CD14-positive monocyte (primary cell): ENCODE measurements around the gene HNRNPAB. TPM values are rescaled to one million over a fixed set of nuclear protein-coding genes. Genes with fewer than 3 reads are reported as not detected.

Experiments
- DNase-seq, 3 donors: peaks; one replicate each; pipeline ENCODE4 v3.0.0-alpha.2; 2011 to 2022
- H2AFZ ChIP-seq: 2 replicates; pipeline ENCODE4 v1.6.0; 2012; ENCODE audit warnings: mild to moderate bottlenecking, low read depth, low read length, inconsistent platforms; ENCODE audit not compliant: insufficient read depth, poor library complexity, severe bottlenecking
- H3K27ac ChIP-seq, 2 donors: 1 replicate in 1 of 2; 2 replicates in 1 of 2; pipeline ENCODE4 v1.5.1; 2012 to 2013; ENCODE audit warnings: low read length in 2 of 2, control low read depth in 1 of 2, inconsistent platforms in 1 of 2, low read depth in 1 of 2, mild to moderate bottlenecking in 1 of 2
- H3K27me3 ChIP-seq, 2 donors: one replicate each; pipeline versions ENCODE4 v1.6.0 to v1.6.1; 2011 to 2013; ENCODE audit warnings: low read length in 2 of 2; ENCODE audit not compliant: control insufficient read depth in 2 of 2, insufficient read depth in 2 of 2
- H3K36me3 ChIP-seq, 2 donors: replicated peaks in 1 of 2; 1 replicate in 1 of 2; 2 replicates in 1 of 2; pipeline versions ENCODE4 v1.5.1 to v1.6.1; 2012 to 2013; ENCODE audit warnings: low read length in 2 of 2, control low read depth in 1 of 2, inconsistent platforms in 1 of 2, mild to moderate bottlenecking in 1 of 2; ENCODE audit not compliant: insufficient read depth in 2 of 2, control insufficient read depth in 1 of 2
- H3K4me1 ChIP-seq, 2 donors: 1 replicate in 1 of 2; 2 replicates in 1 of 2; pipeline versions ENCODE4 v1.5.1 to v1.6.1; 2012 to 2013; ENCODE audit warnings: low read length in 2 of 2, control low read depth in 1 of 2, inconsistent platforms in 1 of 2, mild to moderate bottlenecking in 1 of 2, moderate library complexity in 1 of 2; ENCODE audit not compliant: insufficient read depth in 2 of 2, control insufficient read depth in 1 of 2
- H3K4me2 ChIP-seq: replicated peaks from 2 replicates; pipeline ENCODE3; 2012; ENCODE audit warnings: low read length, moderate library complexity, mild to moderate bottlenecking; ENCODE audit not compliant: poor library complexity, severe bottlenecking; ENCODE audit errors: extremely low read depth
- H3K4me3 ChIP-seq, 3 experiments: fragments of 200-600 bp in 1 of 3; sonication (generic) in 1 of 3; replicated peaks in 1 of 3; 1 replicate in 2 of 3; 2 replicates in 1 of 3; pipeline ENCODE4 v1.5.1; 2011 to 2013; ENCODE audit warnings: low read length in 3 of 3, mild to moderate bottlenecking in 3 of 3, control low read depth in 2 of 3, low read depth in 2 of 3, inconsistent platforms in 1 of 3, moderate library complexity in 1 of 3
- H3K79me2 ChIP-seq: 2 replicates; pipeline ENCODE4 v1.6.0; 2012; ENCODE audit warnings: mild to moderate bottlenecking, control low read depth, inconsistent platforms, low read length, moderate library complexity; ENCODE audit not compliant: insufficient read depth
- H3K9ac ChIP-seq: 2 replicates; pipeline ENCODE4 v1.6.0; 2017; ENCODE audit warnings: low read length, mild to moderate bottlenecking; ENCODE audit not compliant: insufficient read depth, poor library complexity, severe bottlenecking
- H3K9me3 ChIP-seq, 2 donors: replicated peaks in 1 of 2; 1 replicate in 1 of 2; 2 replicates in 1 of 2; pipeline versions ENCODE4 v1.5.1 to v1.6.1; 2012 to 2013; ENCODE audit warnings: low read length in 2 of 2, control low read depth in 1 of 2; ENCODE audit not compliant: control insufficient read depth in 1 of 2, insufficient read depth in 1 of 2
- H4K20me1 ChIP-seq: 2 replicates; pipeline ENCODE4 v1.6.0; 2012; ENCODE audit warnings: mild to moderate bottlenecking, low read length, control low read depth, moderate library complexity; ENCODE audit not compliant: insufficient read depth
- H3K27ac Mint-ChIP-seq, 7 donors: one replicate each; pipeline ENCODE4 v1.8.0; 2020; ENCODE audit warnings: mild to moderate bottlenecking in 7 of 7, mixed read lengths in 7 of 7, moderate library complexity in 6 of 7, inconsistent platforms in 2 of 7
- H3K27me3 Mint-ChIP-seq, 3 donors: one replicate each; pipeline ENCODE4 v1.8.0; 2021 to 2022; ENCODE audit warnings: low read depth in 3 of 3, mild to moderate bottlenecking in 3 of 3, mixed read lengths in 3 of 3, moderate library complexity in 3 of 3, inconsistent platforms in 1 of 3
- H3K36me3 Mint-ChIP-seq, 2 donors: one replicate each; pipeline ENCODE4 v1.8.0; 2020; ENCODE audit warnings: mixed read lengths in 2 of 2, inconsistent platforms in 1 of 2, mild to moderate bottlenecking in 1 of 2
- H3K4me1 Mint-ChIP-seq: one replicate; pipeline ENCODE4 v1.8.0; 2020; ENCODE audit warnings: mild to moderate bottlenecking, mixed read lengths
- H3K4me3 Mint-ChIP-seq, 2 donors: one replicate each; pipeline ENCODE4 v1.8.0; 2020; ENCODE audit warnings: mild to moderate bottlenecking in 2 of 2, mixed read lengths in 2 of 2, moderate library complexity in 1 of 2
- H3K9me3 Mint-ChIP-seq, 7 donors: one replicate each; pipeline ENCODE4 v1.8.0; 2020 to 2022; ENCODE audit warnings: mixed read lengths in 7 of 7, mild to moderate bottlenecking in 6 of 7, moderate library complexity in 6 of 7, inconsistent platforms in 2 of 7
- WGBS: methylation state at CpG from one replicate; pipeline ENCODE4 v1.1.5; 2013; ENCODE audit warnings: missing lambda C conversion rate; ENCODE audit not compliant: insufficient coverage; 5-methylcytosine and 5-hydroxymethylcytosine counted together
- intact Hi-C, 2 donors: fragments of 100-400 bp; cut with micrococcal nuclease; formaldehyde crosslinking; loops; one replicate each; pipeline versions ENCODE4 v1.15.0 to v1.15.1; 2023
- polyA plus RNA-seq, 3 donors: library from polyadenylated mRNA; depleted of rRNA in 1 of 3; unstranded in 2 of 3; stranded (reverse) in 1 of 3; fragments of 300-500 nt in 2 of 3; fragments of >200 nt in 1 of 3; fragmentation: Illumina TruSeq in 2 of 3; gene quantifications; 1 replicate in 2 of 3; 2 replicates in 1 of 3; pipeline ENCODE4 v1.2.3, GENCODE V29; 2012 to 2021
- TF ChIP-seq, protein P1 (sequence below): fragments of 200-600 bp; IDR thresholded peaks from one replicate; pipeline ENCODE4 v1.8.0; 2022; ENCODE audit warnings: antibody characterized with exemption, mild to moderate bottlenecking

Gene HNRNPAB
- polyA plus RNA-seq, 3 donors, result 44.8 to 59.4 (median 54.2) TPM

DNA sequence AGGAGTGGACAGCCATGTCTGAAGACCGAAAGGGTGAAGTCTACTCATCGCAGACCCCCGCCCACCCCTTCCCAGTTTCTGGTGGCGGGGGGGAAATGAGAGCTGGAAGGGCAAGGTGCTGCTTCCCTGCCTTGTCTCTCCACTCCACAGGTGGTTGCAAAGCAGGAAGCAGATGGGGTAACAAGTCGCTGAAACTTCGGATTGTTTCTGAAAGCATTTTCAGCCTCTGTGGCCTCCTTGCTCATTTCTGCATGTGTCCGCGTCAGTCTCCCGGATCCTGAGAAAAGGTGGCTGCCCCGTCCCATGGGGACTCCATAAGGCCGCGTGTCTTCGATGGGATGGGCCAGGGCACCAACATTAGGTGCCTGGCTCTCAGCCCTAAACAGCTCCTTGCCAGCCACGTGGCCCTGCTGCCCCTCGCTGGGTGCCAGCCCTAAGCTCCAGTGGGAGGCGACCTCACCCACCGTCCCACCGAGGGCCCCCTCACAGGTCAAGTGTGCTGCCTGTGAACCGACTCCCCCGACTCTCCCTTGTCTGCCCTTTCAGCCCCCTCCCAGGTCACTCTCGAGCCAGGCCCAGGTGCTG is 27.3 kb downstream of the HNRNPAB start:
- WGBS, result 26% methylated on average over 17 of the region's 21 CpGs
- TF ChIP-seq, protein P1, sequence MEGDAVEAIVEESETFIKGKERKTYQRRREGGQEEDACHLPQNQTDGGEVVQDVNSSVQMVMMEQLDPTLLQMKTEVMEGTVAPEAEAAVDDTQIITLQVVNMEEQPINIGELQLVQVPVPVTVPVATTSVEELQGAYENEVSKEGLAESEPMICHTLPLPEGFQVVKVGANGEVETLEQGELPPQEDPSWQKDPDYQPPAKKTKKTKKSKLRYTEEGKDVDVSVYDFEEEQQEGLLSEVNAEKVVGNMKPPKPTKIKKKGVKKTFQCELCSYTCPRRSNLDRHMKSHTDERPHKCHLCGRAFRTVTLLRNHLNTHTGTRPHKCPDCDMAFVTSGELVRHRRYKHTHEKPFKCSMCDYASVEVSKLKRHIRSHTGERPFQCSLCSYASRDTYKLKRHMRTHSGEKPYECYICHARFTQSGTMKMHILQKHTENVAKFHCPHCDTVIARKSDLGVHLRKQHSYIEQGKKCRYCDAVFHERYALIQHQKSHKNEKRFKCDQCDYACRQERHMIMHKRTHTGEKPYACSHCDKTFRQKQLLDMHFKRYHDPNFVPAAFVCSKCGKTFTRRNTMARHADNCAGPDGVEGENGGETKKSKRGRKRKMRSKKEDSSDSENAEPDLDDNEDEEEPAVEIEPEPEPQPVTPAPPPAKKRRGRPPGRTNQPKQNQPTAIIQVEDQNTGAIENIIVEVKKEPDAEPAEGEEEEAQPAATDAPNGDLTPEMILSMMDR, result no peak
- Mint-ChIP-seq H3K4me1 (peaks cover 54% of the 10 kb centered on the region), H3K36me3 (peaks cover 45 to 48% of the 10 kb centered on the region in 2 donors), H3K27ac (peak overlapping the region; percentile 80 to 91 (median 87)), H3K9me3 (peaks cover 0 to 2% (median 0%) of the 10 kb centered on the region in 7 donors), H3K4me3 (peak overlapping the region; percentile 85 to 91), H3K27me3 (no peaks in the 10 kb centered on the region)
- peaks cover 54% of the 10 kb centered on the region for H4K20me1 ChIP-seq
- H3K27me3 ChIP-seq, result no peaks in the 10 kb centered on the region
- peaks cover 39 to 58% of the 10 kb centered on the region in 2 donors for H3K4me1 ChIP-seq
- H3K36me3 ChIP-seq, result peaks cover 35 to 47% of the 10 kb centered on the region in 2 donors
- H3K9ac ChIP-seq, result peak overlapping the region; percentile 93
- H3K79me2 ChIP-seq, result peaks cover 42% of the 10 kb centered on the region
- H2AFZ ChIP-seq, result peak overlapping the region; percentile 94
- no peaks in the 10 kb centered on the region for H3K9me3 ChIP-seq
- peak overlapping the region; percentile 92 for H3K4me2 ChIP-seq
- H3K4me3 ChIP-seq, result peak overlapping the region; percentile 73 to 88 (median 74)
- peak overlapping the region; percentile 72 to 90 for H3K27ac ChIP-seq
- no peak for DNase-seq
- intact Hi-C loops, result no loop called here

DNA sequence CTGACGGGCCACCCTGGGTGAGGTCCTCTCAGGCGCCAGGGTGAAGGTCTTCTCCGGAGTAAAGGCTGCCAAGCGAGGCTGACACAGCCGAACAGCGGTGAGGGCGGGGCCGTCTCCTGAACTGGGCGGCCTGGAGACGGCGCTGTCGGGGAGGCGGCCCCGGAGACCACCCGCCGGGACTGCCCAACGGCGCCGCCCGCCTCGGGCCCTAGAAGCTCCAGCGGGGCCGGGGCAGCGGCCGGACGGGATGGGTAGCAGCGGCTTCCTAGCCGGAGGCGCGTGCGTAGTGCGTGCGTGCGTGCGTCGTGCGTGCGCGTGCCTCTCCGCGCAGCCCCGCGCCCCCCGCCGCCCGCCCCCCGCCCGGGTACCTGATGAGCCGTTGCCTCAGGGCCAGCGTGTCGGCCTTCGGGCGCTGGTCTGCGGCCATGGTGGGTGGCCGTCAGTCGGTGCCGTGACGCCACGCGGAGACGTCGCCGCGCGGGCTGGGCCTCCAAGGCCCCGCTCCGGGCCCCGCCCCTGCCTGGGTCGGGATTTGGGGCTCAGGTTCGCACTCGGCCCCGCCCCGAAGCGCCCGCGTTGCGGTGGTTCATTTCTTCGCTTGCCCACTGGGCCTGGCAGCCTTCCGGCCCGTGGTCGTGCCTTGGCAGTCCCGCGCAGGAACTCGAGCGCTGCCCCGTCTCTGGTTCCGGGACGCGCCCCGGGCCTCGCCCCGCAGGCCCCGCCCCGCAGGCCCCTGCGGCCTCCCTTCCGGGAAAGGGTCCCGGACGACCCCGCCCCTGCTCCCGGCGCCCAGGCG is 28.0 kb downstream of the HNRNPAB start, which contains the start of gene PHYKPL:
PHYKPL (minus strand) TSS at position 679 of the 796 bp plus-strand sequence; CDS start at position 427, 252 bp downstream.
- H3K27ac Mint-ChIP-seq, result peak within 1 kb of the TSS; percentile 80 to 91 (median 89)
- Histone ChIP-seq H3K9me3 (no peaks in the 10 kb centered on the region), H4K20me1 (peaks cover 47% of the 10 kb centered on the region), H2AFZ (peak within 1 kb of the TSS; percentile 94), H3K4me3 (peak within 1 kb of the TSS; percentile 73 to 88 (median 74)), H3K4me1 (peaks cover 45 to 65% of the 10 kb centered on the region in 2 donors), H3K79me2 (peaks cover 35% of the 10 kb centered on the region), H3K9ac (peak within 1 kb of the TSS; percentile 93), H3K27me3 (no peaks in the 10 kb centered on the region), H3K27ac (peak within 1 kb of the TSS; percentile 73 to 90), H3K4me2 (peak within 1 kb of the TSS; percentile 92), H3K36me3 (peaks cover 28 to 40% of the 10 kb centered on the region in 2 donors)
- H3K36me3 Mint-ChIP-seq, result peaks cover 38 to 41% of the 10 kb centered on the region in 2 donors
- intact Hi-C loops, result no loop called here
- TF ChIP-seq, protein P1, result no peak
- peak; percentile 58 to 69 (median 61) for DNase-seq
- WGBS, result under 1% methylated on average over 102 of the region's 102 CpGs
- peak within 1 kb of the TSS; percentile 85 to 91 for H3K4me3 Mint-ChIP-seq
- peaks cover 0 to 2% (median 0%) of the 10 kb centered on the region in 7 donors for H3K9me3 Mint-ChIP-seq
- no peaks in the 10 kb centered on the region for H3K27me3 Mint-ChIP-seq
- peaks cover 61% of the 10 kb centered on the region for H3K4me1 Mint-ChIP-seq
